Kidney (tissue), 14 donors: Measurements from ENCODE around the gene MRFAP1. TPM values are rescaled to one million over a fixed set of nuclear protein-coding genes. Genes with fewer than 3 reads are reported as not detected.
"Not testable (repeated sequence)": the region's sequence is repeated elsewhere in the genome, so short reads cannot be mapped to it uniquely, and the experiment has no call there.

ENCODE experiments used
- DNase-seq, 5 donors: peaks; one replicate each; pipeline ENCODE4 v3.0.0-alpha.2; 2013 to 2020
- FAIRE-seq: peaks from 2 replicates; lab custom pipeline; 2012; peaks lifted over from hg19 to GRCh38; lab: Jason Lieb, UNC
- H3K27ac ChIP-seq, 2 donors: one replicate each; pipeline ENCODE4 v1.7.0; 2013; ENCODE audit warnings: low read depth in 2 of 2, low read length in 2 of 2, inconsistent platforms in 1 of 2
- H3K27me3 ChIP-seq: one replicate; pipeline ENCODE4 v1.7.1; 2013; ENCODE audit warnings: low read length, inconsistent platforms; ENCODE audit not compliant: control insufficient read depth, insufficient read depth
- H3K36me3 ChIP-seq, 3 donors: one replicate each; pipeline versions ENCODE4 v1.7.0 to v1.7.1; 2013; ENCODE audit warnings: low read length in 3 of 3, control low read depth in 1 of 3, inconsistent platforms in 1 of 3; ENCODE audit not compliant: insufficient read depth in 3 of 3, control insufficient read depth in 2 of 3
- H3K4me1 ChIP-seq, 3 donors: one replicate each; pipeline versions ENCODE4 v1.7.0 to v1.7.1; 2013; ENCODE audit warnings: low read length in 3 of 3, inconsistent platforms in 1 of 3, low read depth in 1 of 3; ENCODE audit not compliant: control insufficient read depth in 2 of 3, insufficient read depth in 2 of 3
- H3K4me3 ChIP-seq, 3 donors: one replicate each; pipeline versions ENCODE4 v1.7.0 to v1.8.1; 2013; ENCODE audit warnings: low read length in 3 of 3, control low read depth in 1 of 3, inconsistent platforms in 1 of 3
- H3K9ac ChIP-seq, 3 donors: one replicate each; pipeline versions ENCODE4 v1.7.0 to v1.7.1; 2013; ENCODE audit warnings: low read length in 3 of 3, control low read depth in 1 of 3, inconsistent platforms in 1 of 3
- H3K9me3 ChIP-seq, 3 donors: one replicate each; pipeline versions ENCODE4 v1.7.0 to v1.7.1; 2013; ENCODE audit warnings: low read length in 3 of 3, control low read depth in 1 of 3, inconsistent platforms in 1 of 3; ENCODE audit not compliant: control insufficient read depth in 2 of 3, insufficient read depth in 1 of 3
- CTCF ChIP-seq: IDR thresholded peaks from 3 replicates; pipeline ENCODE4 v1.5.1; 2012; ENCODE audit warnings: mild to moderate bottlenecking, moderate library complexity, borderline replicate concordance; ENCODE audit not compliant: insufficient read depth; ENCODE audit errors: extremely low read depth
- intact Hi-C: fragments of 100-400 bp; cut with DNase I; formaldehyde crosslinking; loops from one replicate; pipeline ENCODE4 v1.11.1; 2022
- polyA plus RNA-seq: library from polyadenylated mRNA; stranded (reverse); fragments of 350-450 nt; fragmentation: Illumina TruSeq; extraction: RNeasy Lipid Tissue Mini Kit (QIAGEN cat#74804); gene quantifications from one replicate; pipeline ENCODE4 v1.2.3, GENCODE V29; 2014; ENCODE audit warnings: low read depth, low replicate concordance; ENCODE audit not compliant: insufficient read depth
- total RNA-seq: library from RNA; stranded (reverse); fragmentation: NEBNext Ultra II Directional; extraction: Animal tissue kit (Norgen Biotek cat#: 25700); gene quantifications from one replicate; pipeline ENCODE4 v1.2.1, GENCODE V29; 2021
- donor health status: control.
- donor health status: control.
- donor health status: control.
- donor health status: control.
- donor health status: control.
- donor health status: DM: yes; HTN: yes; CAD: no.
- donor health status: Normal renal cell carcinoma (clear cell type).

The MRFAP1 gene
- total and polyA plus RNA-seq, 2 donors from 2014 or later: 264 to 406 TPM

- FAIRE-seq (no peak), DNase-seq (no peak)
- Histone ChIP-seq H3K9ac (no peak overlapping the region), H3K4me3 (no peak overlapping the region), H3K4me1 (no peaks in the 10 kb centered on the region), H3K27me3 (no peaks in the 10 kb centered on the region), H3K36me3 (no peaks in the 10 kb centered on the region), H3K9me3 (no peaks in the 10 kb centered on the region), H3K27ac (no peak overlapping the region)
- TF ChIP-seq CTCF: no peak
- intact Hi-C loops: no loop called here
These were observed 12.7 kb upstream of the MRFAP1 start for GRCh38 chr4:6627832-6628231.

- DNase-seq, H3K27me3 ChIP-seq, intact Hi-C loops, H3K27ac ChIP-seq, H3K9ac ChIP-seq, H3K36me3 ChIP-seq, FAIRE-seq, H3K4me1 ChIP-seq, H3K4me3 ChIP-seq, H3K9me3 ChIP-seq: not testable (repeated sequence)
These were observed 12.0 kb upstream of the MRFAP1 start for GRCh38 chr4:6628484-6628883.

GRCh38 chr4:6632125-6632524 lies 8.4 kb upstream of the MRFAP1 start:
- TF ChIP-seq CTCF: no peak
- H3K27ac ChIP-seq: no peak overlapping the region

GRCh38 chr4:6633091-6633906 lies 7.2 kb upstream of the MRFAP1 start:
- Histone ChIP-seq H3K36me3 (no peaks in the 10 kb centered on the region), H3K9me3 (no peaks in the 10 kb centered on the region), H3K4me3 (no peak overlapping the region), H3K9ac (no peak overlapping the region), H3K4me1 (no peaks in the 10 kb centered on the region), H3K27me3 (no peaks in the 10 kb centered on the region), H3K27ac (no peak overlapping the region)
- intact Hi-C loops: no loop called here
- FAIRE-seq (no peak), DNase-seq (no peak)
- TF ChIP-seq CTCF: no peak

More at GRCh38 chr4:6632125-6632524, 8.4 kb upstream of the MRFAP1 start:
- Histone ChIP-seq H3K4me1 (no peaks in the 10 kb centered on the region), H3K36me3 (no peaks in the 10 kb centered on the region), H3K27me3 (no peaks in the 10 kb centered on the region), H3K4me3 (no peak overlapping the region), H3K9me3 (no peaks in the 10 kb centered on the region), H3K9ac (no peak overlapping the region)
- no peak for DNase-seq
- intact Hi-C loops: no loop called here
- no peak for FAIRE-seq
